NOMO-1 treated with DMSO at 0.1 percent for 48 hours (cell line): Measurements from ENCODE around the gene STK32B.
"Not testable (repeated sequence)": the region's sequence is repeated elsewhere in the genome, so short reads cannot be mapped to it uniquely, and the experiment has no call there.

Experiments used
- DNase-seq: peaks from one replicate; lab custom pipeline; 2025; ENCODE audit not compliant: unreplicated experiment; lab: John Stamatoyannopoulos, UW

STK32B gene

DNA sequence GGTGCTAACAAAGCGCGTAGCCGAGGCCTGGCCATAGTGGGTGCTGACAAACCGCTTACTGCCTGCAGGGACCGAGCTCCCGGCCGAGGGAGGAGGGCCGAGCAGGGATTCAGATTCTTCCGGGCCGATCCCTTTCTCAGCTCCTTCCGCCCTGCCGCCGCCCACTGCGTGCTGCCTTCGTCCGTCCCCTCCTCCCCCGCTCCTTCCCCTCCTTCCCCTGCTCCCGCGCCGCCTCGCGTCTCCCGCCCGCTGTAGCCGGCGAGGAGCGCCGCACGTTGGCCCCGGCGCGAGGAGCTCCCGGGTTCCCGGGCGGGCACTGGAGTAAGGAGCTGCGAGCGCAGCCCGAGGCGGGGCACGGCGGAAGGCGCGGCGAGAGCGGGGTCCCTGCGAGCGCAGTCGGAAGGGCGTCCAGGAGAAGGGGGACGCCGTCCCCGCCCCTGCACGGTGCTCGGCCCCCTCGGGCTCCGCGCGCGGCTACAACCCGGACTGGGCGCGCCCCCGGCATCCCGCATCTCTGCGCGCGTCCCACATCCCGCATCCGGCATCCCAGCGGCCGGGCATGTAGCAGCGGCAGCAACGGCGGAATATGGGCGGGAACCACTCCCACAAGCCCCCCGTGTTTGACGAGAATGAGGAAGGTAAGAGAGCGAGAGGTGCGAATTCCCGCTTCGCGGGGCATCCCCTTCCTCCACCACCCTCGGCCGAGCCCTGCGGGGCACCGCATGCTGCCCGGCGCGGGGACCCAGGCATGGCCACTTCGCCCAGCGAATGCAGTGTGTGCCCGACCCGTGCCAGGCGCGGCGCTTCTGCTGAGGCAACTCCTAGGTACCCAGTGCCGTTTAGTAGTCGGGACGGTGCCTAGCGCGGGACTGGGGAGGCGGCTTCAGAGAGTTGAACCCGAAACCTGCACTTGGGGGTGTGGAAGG, at the start of gene STK32B:
Gene STK32B (plus strand): TSS at position 203 of the 926 bp plus-strand sequence.
- no peak for DNase-seq

DNA sequence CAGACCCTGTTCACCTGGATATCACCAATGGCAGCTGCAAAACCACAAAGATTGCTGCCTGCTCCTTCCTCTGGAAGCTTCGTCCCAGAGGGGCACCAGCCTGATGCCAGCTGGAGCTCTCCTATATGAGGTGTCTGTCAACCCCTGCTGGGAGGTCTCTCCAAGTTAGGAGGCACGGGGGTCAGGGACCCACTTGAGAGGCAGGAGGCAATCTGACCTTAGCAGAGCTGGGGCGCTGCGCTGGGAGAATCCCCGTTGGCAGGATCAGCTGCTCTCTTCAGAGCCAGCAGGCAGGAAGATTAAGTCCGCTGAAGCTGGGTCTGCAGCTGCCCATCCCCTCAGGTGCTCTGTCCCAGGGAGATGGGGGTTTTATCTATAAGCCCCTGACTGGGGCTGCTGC, 49.6 kb upstream of the STK32B start:
- DNase-seq: not testable (repeated sequence)

DNA sequence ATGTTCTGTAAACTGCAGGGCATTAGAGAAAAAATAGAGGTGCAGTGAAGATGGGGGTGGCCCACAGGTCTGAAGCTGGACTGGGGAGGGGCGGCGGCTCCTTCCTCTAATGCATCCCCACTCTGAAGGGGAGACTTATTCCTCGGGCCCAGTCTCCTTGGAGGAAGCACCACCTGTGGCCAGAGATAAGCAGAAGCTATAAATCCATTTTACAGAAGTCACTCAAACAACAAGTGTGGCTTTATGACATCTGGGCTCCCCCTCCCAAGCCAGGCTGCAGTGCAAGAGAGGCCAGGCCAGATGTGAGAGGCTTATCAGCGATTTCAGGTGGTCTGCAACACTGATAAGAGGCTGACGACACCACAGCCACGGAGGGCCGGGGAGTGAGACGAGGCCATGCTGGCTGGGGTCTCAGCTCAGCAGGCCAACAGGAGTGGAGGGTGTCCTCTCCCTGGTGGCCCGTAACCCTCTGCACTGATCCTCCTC, 47.9 kb upstream of the STK32B start:
- DNase-seq: no peak

DNA sequence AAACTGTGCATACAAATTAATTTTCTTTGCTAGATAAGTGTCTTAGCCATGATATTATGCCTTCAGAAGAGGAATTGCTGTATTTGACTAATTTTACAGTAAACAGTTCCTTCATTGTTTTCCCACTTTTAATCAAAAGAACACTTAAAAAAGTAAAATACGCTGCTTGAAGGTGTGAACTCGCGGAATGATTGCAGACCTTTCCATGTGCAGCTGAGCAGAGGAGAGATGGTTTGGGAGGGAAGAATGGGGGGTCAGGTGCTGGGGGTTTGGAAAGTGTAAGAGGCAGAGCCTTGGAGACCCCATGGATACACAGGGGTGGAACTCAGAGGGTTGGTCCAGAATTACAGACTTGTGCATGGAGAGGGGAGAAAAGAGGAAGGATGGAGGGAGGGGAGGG, 47.4 kb upstream of the STK32B start:
- no peak for DNase-seq

DNA sequence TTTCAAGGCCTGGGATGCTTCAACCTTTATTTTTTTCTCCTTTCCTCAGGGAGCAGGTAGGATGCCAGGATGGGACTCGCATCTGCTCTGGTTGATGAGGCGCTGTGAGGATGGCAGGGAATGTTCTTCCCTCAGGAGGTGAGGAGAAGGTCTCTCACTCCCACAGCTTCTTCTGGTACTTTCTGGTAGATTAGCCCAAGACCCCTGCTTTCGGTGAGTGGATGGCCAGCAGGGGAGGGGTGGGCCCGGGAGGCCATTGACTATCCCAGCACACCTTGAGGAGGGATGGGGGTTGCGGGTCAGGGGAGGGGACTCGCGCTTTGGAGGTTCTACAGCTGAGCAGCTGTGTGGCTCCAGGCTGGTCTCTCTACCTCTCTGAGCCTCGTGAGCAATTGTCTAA, 46.8 kb upstream of the STK32B start:
- no peak for DNase-seq

DNA sequence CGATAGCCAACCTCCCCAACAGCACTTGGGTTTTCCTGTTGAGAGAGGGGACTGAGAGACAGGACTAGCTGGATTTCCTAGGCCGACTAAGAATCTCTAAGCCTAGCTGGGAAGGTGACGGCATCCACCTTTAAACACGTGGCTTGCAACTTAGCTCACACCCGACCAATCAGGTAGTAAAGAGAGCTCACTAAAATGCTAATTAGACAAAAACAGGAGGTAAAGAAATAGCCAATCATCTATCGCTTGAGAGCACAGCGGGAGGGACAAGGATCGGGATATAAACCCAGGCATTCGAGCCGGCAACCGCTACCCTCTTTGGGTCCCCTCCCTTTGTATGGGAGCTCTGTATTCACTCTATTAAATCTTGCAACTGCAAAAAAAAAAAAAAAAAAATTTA, 44.3 kb upstream of the STK32B start:
- DNase-seq: not testable (repeated sequence)

DNA sequence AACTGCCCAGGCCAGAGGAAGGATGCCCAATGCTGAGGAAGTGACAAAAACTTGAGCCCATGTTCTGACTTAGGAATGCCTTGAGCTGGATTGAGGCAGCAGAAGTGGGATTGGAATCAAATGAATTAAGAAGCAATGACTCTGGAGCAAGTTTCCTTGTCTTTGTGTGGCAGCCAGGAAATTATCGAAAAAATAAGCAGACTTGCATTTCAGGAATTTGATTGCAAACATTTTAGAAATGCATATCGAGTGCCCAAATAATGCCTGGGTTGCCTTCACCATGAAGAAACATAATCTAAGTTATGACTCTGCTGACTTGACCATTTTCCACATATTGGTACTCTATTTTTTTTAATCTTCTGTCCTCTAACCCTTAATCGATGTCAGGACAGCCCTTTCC, 41.5 kb upstream of the STK32B start:
- DNase-seq: no peak

DNA sequence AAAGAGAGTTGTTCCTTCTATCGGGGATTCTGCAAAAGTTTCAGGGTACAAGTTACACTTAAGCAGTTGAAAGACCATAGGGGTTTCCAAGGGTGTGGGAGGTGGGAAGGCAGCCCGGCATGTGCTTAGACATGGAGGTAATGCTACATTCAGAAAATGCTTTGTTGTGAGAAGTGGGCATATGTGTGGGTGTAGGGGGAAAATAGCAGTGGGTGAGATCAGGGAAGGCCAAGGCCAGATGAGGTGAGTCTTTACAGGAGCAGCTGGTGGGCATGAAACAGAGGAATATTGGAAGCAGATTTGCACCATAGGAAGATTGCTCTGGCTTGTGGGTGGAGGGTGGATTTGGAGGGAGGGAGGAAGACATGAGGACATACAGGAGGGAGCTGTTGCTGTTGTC, 40.3 kb upstream of the STK32B start:
- DNase-seq: no peak

DNA sequence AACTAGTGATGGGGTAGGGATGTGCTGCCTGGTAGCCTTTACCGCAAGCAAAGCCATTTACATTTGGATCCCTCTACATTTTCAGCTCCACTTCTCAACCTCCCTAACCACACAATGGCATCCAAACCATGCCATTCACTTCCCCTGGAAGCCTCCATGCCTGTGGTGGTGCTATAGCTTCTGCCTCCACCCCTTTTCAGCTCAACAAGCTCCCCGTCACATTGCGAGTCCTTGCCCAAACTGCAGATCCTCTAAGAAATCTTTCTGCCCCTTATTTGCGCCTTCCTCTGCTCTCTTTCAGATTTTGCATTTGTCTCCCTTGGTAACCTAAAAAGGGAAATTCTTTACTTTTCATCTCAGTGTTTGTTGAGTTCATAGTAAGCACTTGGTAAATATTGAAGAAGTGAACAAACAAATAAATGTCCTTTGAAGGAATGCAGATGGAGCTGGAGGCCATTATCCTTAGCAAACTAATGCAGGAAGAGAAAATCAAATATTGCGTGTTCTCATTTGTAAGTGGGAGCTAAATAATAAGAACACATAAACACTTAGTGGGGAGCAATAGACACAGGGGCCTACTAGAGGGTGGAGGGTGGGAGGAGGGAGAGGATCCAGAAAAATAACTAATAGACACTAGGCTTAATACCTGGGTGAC, 38.9 kb upstream of the STK32B start:
- no peak for DNase-seq

DNA sequence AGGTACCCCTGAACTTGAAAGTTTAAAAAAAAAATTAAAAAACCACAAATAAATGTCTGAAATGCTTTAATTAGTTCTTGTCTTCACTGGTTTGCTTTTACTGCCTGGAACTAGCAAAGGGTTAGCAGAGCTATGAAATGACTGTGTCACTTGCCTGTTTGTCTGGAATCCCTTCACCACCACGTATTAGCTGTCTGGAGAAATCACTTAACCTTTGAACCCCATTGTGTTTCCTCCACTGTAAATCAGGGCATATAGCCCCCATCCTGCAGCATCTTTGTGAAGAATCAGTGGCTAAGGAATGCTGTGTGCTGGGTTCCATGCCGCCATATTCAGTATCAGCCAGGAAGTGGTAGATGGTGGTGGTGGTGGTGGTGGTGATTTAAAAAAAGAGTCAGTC, 38.3 kb upstream of the STK32B start:
- no peak for DNase-seq

DNA sequence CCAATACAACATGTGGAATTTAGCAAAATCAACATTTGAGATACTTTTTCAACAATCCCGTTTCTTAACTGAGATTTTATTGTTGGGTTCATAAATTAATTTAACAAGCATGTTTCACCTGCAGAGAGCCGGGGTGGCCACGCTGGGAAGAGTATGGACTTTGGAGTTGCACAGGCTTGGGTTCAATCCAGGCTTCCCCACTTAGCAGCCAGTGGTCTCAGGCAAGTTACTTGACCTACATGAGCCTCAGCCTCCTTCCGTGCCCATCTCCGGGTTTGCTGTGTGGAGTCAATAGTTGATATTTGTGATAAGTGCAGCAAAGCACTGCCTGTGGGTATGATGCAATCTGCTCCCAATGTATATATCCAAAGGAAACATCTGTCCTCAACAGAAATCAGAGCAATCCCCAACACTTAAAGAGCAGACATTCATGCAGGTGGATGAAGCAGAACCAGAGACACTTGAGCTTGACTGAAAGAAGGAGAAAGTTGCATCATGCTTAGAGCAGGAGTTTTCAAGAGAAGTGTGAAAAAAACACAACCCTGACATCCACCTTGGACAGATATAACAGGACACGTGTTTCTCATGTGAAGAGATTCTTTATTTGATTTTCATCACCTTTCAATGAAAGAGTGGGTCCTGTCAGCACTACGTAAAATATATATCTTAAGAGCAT, 37.1 kb upstream of the STK32B start:
- no peak for DNase-seq

DNA sequence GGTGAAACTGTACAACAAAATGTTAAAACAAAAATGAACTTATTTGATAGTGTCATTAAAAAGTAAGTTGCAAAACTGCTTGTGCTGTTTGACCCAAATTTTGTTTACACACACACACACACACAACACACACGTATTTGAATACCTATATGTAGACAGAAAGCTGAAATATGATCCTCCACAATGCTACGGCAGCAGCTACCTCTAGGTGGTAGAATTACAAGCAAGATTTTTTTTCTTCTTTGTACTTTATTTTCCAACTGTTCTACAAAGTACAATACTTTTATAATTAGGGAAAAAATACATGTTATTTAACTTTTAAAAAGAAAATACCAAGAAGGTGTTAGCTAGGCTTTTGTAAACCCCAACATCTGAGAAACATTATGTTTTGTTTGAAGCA, 33.2 kb upstream of the STK32B start:
- no peak for DNase-seq

DNA sequence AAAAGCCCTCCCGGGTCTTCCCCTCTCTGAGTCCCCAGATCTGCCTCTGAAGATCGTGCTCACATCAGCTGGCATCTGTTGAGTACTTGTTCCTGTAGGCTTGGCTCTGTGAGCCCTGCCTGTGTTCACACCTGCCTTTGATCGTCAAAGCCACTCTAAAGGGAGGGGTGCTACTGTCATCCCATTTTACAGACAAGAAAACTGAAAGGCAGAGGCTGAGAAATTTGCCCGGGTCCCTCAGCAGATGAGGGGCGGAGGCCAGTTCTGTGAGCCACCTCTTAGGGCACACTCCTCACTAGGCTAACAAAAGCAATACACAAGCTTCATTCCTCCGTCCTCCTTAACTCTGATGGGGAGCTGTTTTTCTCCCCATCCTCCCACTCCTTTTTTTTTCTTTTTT, 32.7 kb upstream of the STK32B start:
- DNase-seq: no peak

DNA sequence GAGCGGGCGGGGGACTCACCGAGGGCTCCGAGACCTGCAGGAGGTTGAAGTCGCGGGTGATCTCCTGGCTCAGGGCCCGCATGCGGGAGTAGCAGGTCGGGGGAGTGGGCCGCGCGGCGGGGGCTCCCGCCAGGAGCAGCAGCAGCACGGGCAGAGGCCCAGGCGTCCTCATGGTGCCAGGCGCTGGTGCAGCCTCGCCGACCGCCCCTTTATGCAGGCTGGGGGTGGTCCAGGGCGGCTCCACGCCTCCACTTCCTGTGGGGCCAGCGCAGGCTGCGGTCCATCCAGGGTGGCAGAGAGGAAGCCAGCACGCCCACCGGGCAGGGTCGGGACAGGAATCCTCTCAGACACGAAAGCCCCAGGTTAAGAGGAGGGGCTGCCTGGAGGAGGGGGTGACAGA, 32.0 kb upstream of the STK32B start, which contains the start of gene CYTL1:
Gene CYTL1 (minus strand): TSS at position 185 of the 400 bp plus-strand sequence. CDS start 13 bp downstream, at position 172.
- no peak for DNase-seq

DNA sequence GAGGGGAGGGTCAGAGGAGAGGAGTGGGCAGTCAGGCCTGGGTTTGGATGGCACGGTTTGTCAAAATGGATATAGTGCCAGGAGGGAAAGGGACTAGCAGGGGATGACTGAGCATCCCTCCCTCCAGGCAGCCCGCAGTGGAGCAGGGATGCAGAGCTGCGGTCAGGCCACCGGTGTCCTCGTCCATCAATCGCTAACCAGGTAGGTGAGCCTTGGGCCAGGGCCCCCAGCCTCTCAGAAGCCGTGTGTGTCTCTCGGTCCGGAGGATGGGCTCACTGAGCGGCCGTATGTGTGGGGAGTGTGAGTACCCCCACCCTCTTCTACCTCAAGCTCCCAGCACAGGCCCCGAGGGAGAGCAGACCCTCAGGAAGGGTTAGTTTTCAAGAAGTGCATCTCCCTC, 31.5 kb upstream of the STK32B start:
- DNase-seq: no peak

DNA sequence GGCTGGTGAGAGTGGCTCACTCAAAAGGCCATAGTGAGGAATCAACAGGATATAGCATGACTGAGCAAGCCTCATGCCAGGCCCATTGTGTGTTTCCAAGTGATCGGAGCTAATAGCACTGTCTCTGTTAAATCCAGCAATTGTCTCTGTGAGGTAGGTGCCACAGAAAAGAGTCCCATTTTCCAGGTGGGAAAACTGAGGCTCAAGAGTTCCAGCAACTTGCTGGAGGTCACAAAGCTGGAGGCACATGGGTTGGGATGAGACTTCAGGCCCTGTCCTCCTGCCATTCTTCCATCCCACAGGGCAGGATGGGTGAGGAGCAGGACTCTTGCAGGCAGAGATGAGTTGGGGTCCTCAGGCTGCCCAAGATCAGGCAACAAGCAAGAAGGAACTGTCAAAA, 30.9 kb upstream of the STK32B start:
- DNase-seq: no peak

DNA sequence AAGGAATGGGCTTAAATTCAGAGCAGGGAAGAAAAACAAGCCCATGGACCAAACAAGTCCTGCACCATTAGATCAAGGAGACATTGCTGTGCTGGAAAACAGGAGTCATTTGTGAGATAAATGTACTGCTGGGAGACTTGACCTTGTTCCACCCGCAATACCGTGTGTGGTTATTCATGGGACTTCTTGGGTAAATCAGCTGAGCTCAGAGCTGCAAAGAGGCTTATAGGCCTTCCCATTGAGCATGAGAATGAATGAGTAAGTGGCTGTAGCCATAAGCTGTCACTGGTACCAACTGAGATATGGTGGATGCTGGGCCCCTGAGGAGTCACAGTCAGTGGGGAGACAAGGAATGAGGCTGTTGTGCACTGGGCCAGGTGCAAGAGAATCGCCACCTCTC, 29.7 kb upstream of the STK32B start:
- DNase-seq: no peak

DNA sequence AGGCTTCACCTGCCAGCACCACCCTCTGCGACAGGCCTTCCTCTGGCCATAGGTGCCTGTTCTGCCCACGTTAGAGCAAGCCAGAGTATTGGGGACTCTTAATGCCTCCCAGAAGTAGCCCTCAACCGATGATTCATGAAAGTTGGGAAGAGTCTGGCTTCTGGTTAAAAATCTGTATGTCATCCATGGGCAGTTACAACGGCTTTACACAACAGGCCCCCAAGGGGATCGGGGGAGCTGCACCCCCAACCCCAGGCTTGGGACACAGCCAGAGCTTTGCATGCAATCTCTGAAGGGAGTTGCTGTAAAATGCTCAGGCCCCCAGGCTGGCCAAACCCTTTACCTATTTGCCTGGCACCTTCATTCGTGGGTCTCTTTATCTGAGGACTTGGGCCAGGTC, 26.6 kb upstream of the STK32B start:
- no peak for DNase-seq

DNA sequence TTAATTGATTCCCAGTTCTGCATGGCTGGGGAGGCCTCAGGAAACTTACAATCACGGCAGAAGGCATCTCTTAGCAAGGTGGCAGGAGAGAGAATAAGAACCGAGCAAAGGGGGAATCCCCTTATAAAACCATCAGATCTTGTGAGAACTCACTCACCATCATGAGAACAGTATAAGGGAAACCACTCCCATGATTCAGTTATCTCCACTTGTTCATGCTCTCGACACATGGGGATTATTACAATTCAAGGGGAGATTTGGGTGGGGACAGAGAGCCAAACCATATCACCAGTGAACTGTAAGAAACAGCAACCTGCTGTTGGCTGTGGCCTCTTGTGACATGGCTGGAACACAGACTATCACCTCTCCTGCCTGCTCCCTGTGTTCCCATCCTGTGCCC, 24.9 kb upstream of the STK32B start:
- no peak for DNase-seq

DNA sequence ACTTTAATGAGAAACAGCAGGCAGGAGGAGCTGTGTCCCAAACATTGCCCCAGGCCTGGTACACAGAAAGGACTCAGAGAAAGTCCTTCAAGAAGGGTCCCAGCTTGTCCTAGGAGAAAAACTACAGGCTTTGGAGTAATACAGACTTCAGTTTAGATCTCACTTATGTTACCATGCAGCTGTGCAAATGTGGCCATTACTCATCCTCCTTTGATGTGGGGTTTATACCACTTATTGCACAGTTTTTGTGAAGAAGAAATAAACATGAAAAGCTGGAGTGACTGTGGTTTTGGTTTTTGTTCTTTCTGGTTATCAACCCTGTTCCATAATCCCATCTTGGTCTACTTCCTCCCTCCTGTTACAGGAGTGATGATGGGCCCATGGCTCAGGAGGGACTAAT, 23.9 kb upstream of the STK32B start:
- DNase-seq: no peak

DNA sequence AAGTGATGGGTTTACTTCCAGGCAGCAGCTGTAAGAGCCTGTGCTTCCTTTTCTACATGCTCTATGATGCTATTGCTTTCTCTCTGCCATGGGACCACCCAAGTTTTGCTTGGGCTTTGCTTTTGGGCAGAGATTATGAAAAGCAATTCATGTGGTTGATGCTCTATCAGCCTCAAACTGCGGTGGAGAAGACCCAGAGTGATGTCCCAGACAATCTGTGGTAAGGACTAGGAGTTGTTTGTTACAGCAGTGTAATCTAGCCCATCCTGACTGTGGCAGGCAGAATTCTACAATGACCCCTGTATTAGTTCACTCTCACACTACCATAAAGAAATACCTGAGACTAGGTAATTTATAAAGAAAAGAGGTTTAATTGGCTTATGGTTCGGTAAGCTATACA, 22.8 kb upstream of the STK32B start:
- no peak for DNase-seq

DNA sequence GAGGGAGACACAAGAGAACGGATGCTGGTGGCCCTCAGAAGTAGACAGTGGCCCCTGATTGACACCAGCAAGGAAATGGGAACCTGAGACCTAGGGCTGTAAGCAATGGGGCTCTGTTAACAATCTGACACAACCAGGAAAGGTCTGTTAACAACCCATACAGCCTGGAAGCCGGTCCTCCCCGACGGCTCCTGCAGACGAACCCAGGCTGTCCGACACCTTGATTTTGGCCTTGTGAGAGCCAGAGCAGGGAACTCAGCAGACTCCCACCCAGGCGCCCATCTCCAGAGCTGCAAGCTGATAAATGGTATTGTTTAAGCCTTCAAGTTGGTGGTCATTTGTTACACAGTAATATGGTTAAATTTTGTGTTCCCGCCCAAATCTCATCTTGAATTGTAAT, 21.8 kb upstream of the STK32B start:
- no peak for DNase-seq
